K562 (cell line): Measurements from ENCODE around the gene IMPG1. TPM values are rescaled to one million over a fixed set of nuclear protein-coding genes. Genes with fewer than 3 reads are reported as not detected.
"Not testable (repeated sequence)": the region's sequence is repeated elsewhere in the genome, so short reads cannot be mapped to it uniquely, and the experiment has no call there.

Source experiments
- ATAC-seq: fragments of 200-7000 bp; cut with Tn5 transposase; 3 replicates; pipeline ENCODE4 v1.9.1; 2020; ENCODE audit warnings: moderate library complexity
- BruUV-seq: library from RNA; stranded (reverse); fragments of 400-500 nt; replicated peaks from 2 replicates; lab custom pipeline; 2021; lab: Mats Ljungman, UMichigan
- CTCF ChIA-PET: fragments of 300-600 bp; formaldehyde crosslinking; extraction: SDS; loops from one replicate; lab custom pipeline; 2021; ENCODE audit warnings: low intra/inter-chr PET ratio; lab: Yijun Ruan, JAX
- POLR2A ChIA-PET: fragments of 300-600, 350-650 bp; sonication (Branson Sonifier 250); formaldehyde crosslinking; extraction: SDS; loops from one replicate; lab custom pipeline; 2021; ENCODE audit warnings: antibody characterized with exemption, inconsistent platforms; lab: Yijun Ruan, JAX
- DNase-seq, 4 experiments: peaks; one replicate each; pipeline versions ENCODE4 v3.0.0 to v3.0.0-alpha.2; 2011 to 2018; ENCODE audit warnings: low spot score in 3 of 4, mixed read lengths in 3 of 4; ENCODE audit errors: extremely low read depth in 1 of 4
- FAIRE-seq: peaks from 2 replicates; lab custom pipeline; 2011; peaks lifted over from hg19 to GRCh38; lab: Jason Lieb, UNC
- H2AFZ ChIP-seq: 2 replicates; pipeline ENCODE4 v1.6.0; 2011; ENCODE audit warnings: low read depth, low read length, control low read depth, inconsistent platforms
- H3K27ac ChIP-seq: fragments of 200-600 bp; 3 replicates; pipeline ENCODE4 v1.8.0; 2011; ENCODE audit warnings: low read depth, mild to moderate bottlenecking, control low read depth, inconsistent platforms, low read length, moderate library complexity, mixed read lengths; ENCODE audit errors: extremely low read depth
- H3K27me3 ChIP-seq, 2 experiments: fragments of 300-600 bp in 1 of 2; 2 replicates in 1 of 2; 3 replicates in 1 of 2; pipeline versions ENCODE4 v1.6.0 to v1.8.0; 2011; ENCODE audit warnings: inconsistent platforms in 2 of 2, low read length in 2 of 2, mild to moderate bottlenecking in 1 of 2, mixed read lengths in 1 of 2, moderate library complexity in 1 of 2; ENCODE audit not compliant: control insufficient read depth in 2 of 2, insufficient read depth in 2 of 2
- H3K36me3 ChIP-seq: fragments of 300-600 bp; 3 replicates; pipeline ENCODE4 v1.8.0; 2011; ENCODE audit warnings: mild to moderate bottlenecking, low read length, inconsistent platforms; ENCODE audit not compliant: control insufficient read depth, insufficient read depth
- H3K4me1 ChIP-seq, 2 experiments: fragments of 200-600 bp in 1 of 2; replicated peaks in 1 of 2; 2 replicates in 1 of 2; 3 replicates in 1 of 2; pipeline versions ENCODE4 v1.5.1 to v1.8.0; 2011; ENCODE audit warnings: inconsistent platforms in 2 of 2, low read length in 2 of 2, mild to moderate bottlenecking in 1 of 2, mixed read lengths in 1 of 2, moderate library complexity in 1 of 2; ENCODE audit not compliant: control insufficient read depth in 2 of 2, insufficient read depth in 2 of 2
- H3K4me2 ChIP-seq: 2 replicates; pipeline ENCODE4 v1.6.1; 2011; ENCODE audit warnings: low read length, control low read depth, inconsistent platforms, mixed read lengths; ENCODE audit not compliant: insufficient read depth
- H3K4me3 ChIP-seq: fragments of 200-600 bp; sonication (generic), shearing (Covaris generic); 2 replicates; pipeline ENCODE4 v1.5.1; 2016; ENCODE audit warnings: control low read depth, inconsistent platforms
- H3K79me2 ChIP-seq: fragments of 200-600 bp; 3 replicates; pipeline ENCODE4 v1.8.0; 2011; ENCODE audit warnings: low read length, inconsistent platforms; ENCODE audit not compliant: control insufficient read depth, insufficient read depth
- H3K9ac ChIP-seq, 2 experiments: 2 replicates each; pipeline versions ENCODE4 v1.6.0 to v1.6.1; 2011; ENCODE audit warnings: low read depth in 2 of 2, low read length in 2 of 2, control low read depth in 1 of 2, inconsistent platforms in 1 of 2, mild to moderate bottlenecking in 1 of 2, mixed read lengths in 1 of 2; ENCODE audit not compliant: insufficient read depth in 1 of 2
- H3K9me1 ChIP-seq: one replicate; pipeline ENCODE4 v1.6.0; 2011; ENCODE audit warnings: inconsistent platforms, mild to moderate bottlenecking, low read length, moderate library complexity; ENCODE audit not compliant: control insufficient read depth, insufficient read depth
- H3K9me3 ChIP-seq: replicated peaks from 2 replicates; pipeline ENCODE4 v1.5.1; 2011; ENCODE audit warnings: low read depth, low read length, inconsistent platforms; ENCODE audit not compliant: control insufficient read depth, insufficient read depth
- H4K20me1 ChIP-seq: replicated peaks from 2 replicates; pipeline ENCODE4 v1.6.1; 2011; ENCODE audit warnings: low read length, inconsistent platforms, mixed read lengths; ENCODE audit not compliant: control insufficient read depth, insufficient read depth
- LARP7 ChIP-seq: fragments of 450-650 bp; IDR thresholded peaks from 2 replicates; pipeline ENCODE4 v1.6.1; 2016
- WGBS: fragments of 100-300 bp; shearing (Covaris generic); methylation state at CpG from one replicate; pipeline ENCODE4 v1.1.6; 2016; ENCODE audit warnings: low coverage, mixed read lengths; ENCODE audit not compliant: insufficient coverage; ENCODE audit errors: missing lambda C conversion rate; 5-methylcytosine and 5-hydroxymethylcytosine counted together
- in situ Hi-C: fragments of 300-500 bp; cut with MboI; formaldehyde crosslinking; loops from 4 replicates; pipeline ENCODE4 v1.15.0; 2018; ENCODE audit warnings: inconsistent platforms, mixed read lengths
- intact Hi-C: fragments of 100-400 bp; cut with micrococcal nuclease; formaldehyde crosslinking; loops from 2 replicates; pipeline ENCODE4 v1.14.2; 2022
- polyA plus RNA-seq, 8 experiments: library from polyadenylated mRNA; depleted of rRNA in 4 of 8; stranded (reverse) in 5 of 8; unstranded in 3 of 8; fragments of >200 nt; fragmentation: Nextera tagmentation in 2 of 8; fragmentation: Illumina TruSeq in 1 of 8; extraction: Ambion mirVana in 2 of 8; extraction: Trizol in 1 of 8; gene quantifications; 2 replicates each; pipeline versions ENCODE4 v1.2.1 to v1.2.3, GENCODE V29; 2011 to 2014; ENCODE audit warnings: inconsistent platforms in 1 of 8, missing spikeins in 1 of 8
- total RNA-seq, 7 experiments: library from RNA; depleted of rRNA in 6 of 7; stranded (reverse); fragments of >200 nt in 6 of 7; fragmentation: Illumina TruSeq in 2 of 7; extraction: Trizol in 2 of 7; gene quantifications; 2 replicates each; pipeline versions ENCODE4 v1.2.1 to v1.2.3, GENCODE V29; 2011 to 2021; ENCODE audit warnings: low replicate concordance in 1 of 7

IMPG1 gene
- total and polyA plus RNA-seq, 9 of the 15 experiments (the other 6 are each of a cell fraction or from before 2014, with no cell fraction given) = not detected

GRCh38 chr6:75906871-75907270, 165.6 kb downstream of the IMPG1 start (continued):
- TF ChIP-seq LARP7 = no peak

DNA sequence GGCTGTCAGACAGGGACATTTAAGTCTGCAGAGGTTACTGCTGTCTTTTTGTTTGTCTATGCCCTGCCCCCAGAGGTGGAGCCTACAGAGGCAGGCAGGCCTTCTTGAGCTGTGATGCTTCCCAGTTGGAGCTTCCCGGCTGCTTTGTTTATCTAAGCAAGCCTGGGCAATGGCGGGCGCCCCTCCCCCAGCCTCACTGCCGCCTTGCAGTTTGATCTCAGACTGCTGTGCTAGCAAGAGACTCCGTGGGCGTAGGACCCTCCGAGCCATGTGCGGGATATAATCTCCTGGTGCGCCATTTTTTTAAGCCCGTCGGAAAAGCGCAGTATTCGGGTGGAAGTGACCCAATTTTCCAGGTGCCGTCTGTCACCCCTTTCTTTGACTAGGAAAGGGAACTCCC, 167.3 kb downstream of the IMPG1 start:
- H4K20me1 ChIP-seq, H3K27ac ChIP-seq, H3K27me3 ChIP-seq, H3K4me2 ChIP-seq, H3K9me1 ChIP-seq, DNase-seq, FAIRE-seq, H3K9me3 ChIP-seq, CTCF ChIA-PET, POLR2A ChIA-PET, BruUV-seq, H3K4me3 ChIP-seq, in situ Hi-C loops, H3K79me2 ChIP-seq, ATAC-seq, H2AFZ ChIP-seq, H3K36me3 ChIP-seq, H3K4me1 ChIP-seq, intact Hi-C loops, H3K9ac ChIP-seq: not testable (repeated sequence)
- WGBS = 25% methylated on average over 4 of the region's 14 CpGs

DNA sequence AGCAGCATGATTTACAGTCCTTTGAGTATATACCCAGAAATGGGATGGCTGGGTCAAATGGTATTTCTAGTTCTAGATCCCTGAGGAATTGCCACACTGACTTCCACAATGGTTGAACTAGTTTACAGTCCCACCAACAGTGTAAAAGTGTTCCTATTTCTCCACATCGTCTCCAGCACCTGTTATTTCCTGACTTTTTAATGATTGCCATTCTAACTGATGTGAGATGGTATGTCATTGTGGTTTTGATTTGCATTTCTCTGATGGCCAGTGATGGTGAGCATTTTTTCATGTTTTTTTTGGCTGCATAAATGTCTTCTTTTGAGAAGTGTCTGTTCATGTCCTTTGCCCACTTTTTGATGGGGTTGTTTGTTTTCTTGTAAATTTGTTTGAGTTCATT, 172.2 kb downstream of the IMPG1 start:
- H3K27me3 ChIP-seq, BruUV-seq, DNase-seq, H3K27ac ChIP-seq, H4K20me1 ChIP-seq, POLR2A ChIA-PET, H3K4me2 ChIP-seq, H3K79me2 ChIP-seq, H3K4me1 ChIP-seq, in situ Hi-C loops, H2AFZ ChIP-seq, FAIRE-seq, H3K4me3 ChIP-seq, H3K9me3 ChIP-seq, H3K9me1 ChIP-seq, intact Hi-C loops, H3K9ac ChIP-seq, H3K36me3 ChIP-seq, CTCF ChIA-PET, ATAC-seq: not testable (repeated sequence)
- WGBS = 0% methylated on average over 1 of the region's 1 CpG
